ENCODE data around the gene GHRL. TPM values are rescaled to one million over a fixed set of nuclear protein-coding genes. Genes with fewer than 3 reads are reported as not detected.

The GHRL gene
- total RNA-seq, 1 donor from 2014 or later = 0.35 TPM

GRCh38 chr3:10286133-10286524, 6.6 kb downstream of the GHRL start:
- Mint-ChIP-seq H3K4me1 (no peaks in the 10 kb centered on the region), H3K27me3 (ENCODE audit: low read depth) (no peaks in the 10 kb centered on the region), H3K36me3 (ENCODE audit: low read depth) (no peaks in the 10 kb centered on the region), H3K27ac (ENCODE audit: unreplicated experiment) (no peak overlapping the region), H3K4me3 (no peak overlapping the region), H3K9me3 (no peaks in the 10 kb centered on the region)
- TF ChIP-seq CTCF (conservative IDR thresholded peaks at IDR 0.05) = no peak
- DNase-seq (ENCODE audit: low read depth, low spot score) = no peak

- Mint-ChIP-seq H3K36me3 (ENCODE audit: low read depth) (no peaks in the 10 kb centered on the region), H3K27me3 (ENCODE audit: low read depth) (no peaks in the 10 kb centered on the region), H3K4me3 (no peak overlapping the region), H3K9me3 (no peaks in the 10 kb centered on the region), H3K27ac (ENCODE audit: unreplicated experiment) (no peak overlapping the region), H3K4me1 (no peaks in the 10 kb centered on the region)
- no peak for DNase-seq (ENCODE audit: low read depth, low spot score)
- TF ChIP-seq CTCF (conservative IDR thresholded peaks at IDR 0.05) = no peak
Observed at GRCh38 chr3:10285272-10286132, 7.2 kb downstream of the GHRL start.

GRCh38 chr3:10284496-10284895, 8.3 kb downstream of the GHRL start:
- no peak overlapping the region for H3K4me3 Mint-ChIP-seq
- no peak for TF ChIP-seq CTCF (conservative IDR thresholded peaks at IDR 0.05)
- H3K36me3 Mint-ChIP-seq (ENCODE audit: low read depth) = no peaks in the 10 kb centered on the region
- no peaks in the 10 kb centered on the region for H3K4me1 Mint-ChIP-seq
- no peak overlapping the region for H3K27ac Mint-ChIP-seq (ENCODE audit: unreplicated experiment)
- H3K27me3 Mint-ChIP-seq (ENCODE audit: low read depth) = no peaks in the 10 kb centered on the region
- DNase-seq (ENCODE audit: low read depth, low spot score) = no peak
- H3K9me3 Mint-ChIP-seq = no peaks in the 10 kb centered on the region

GRCh38 chr3:10283638-10284037, 9.1 kb downstream of the GHRL start:
- Mint-ChIP-seq H3K9me3 (no peaks in the 10 kb centered on the region), H3K4me3 (no peak overlapping the region), H3K27ac (ENCODE audit: unreplicated experiment) (no peak overlapping the region), H3K27me3 (ENCODE audit: low read depth) (no peaks in the 10 kb centered on the region), H3K36me3 (ENCODE audit: low read depth) (peaks cover 2% of the 10 kb centered on the region), H3K4me1 (no peaks in the 10 kb centered on the region)
- TF ChIP-seq CTCF (conservative IDR thresholded peaks at IDR 0.05) = no peak
- DNase-seq (ENCODE audit: low read depth, low spot score) = no peak

- Mint-ChIP-seq H3K4me3 (no peak overlapping the region), H3K36me3 (ENCODE audit: low read depth) (peaks cover 2% of the 10 kb centered on the region), H3K27me3 (ENCODE audit: low read depth) (no peaks in the 10 kb centered on the region), H3K4me1 (no peaks in the 10 kb centered on the region), H3K9me3 (no peaks in the 10 kb centered on the region), H3K27ac (ENCODE audit: unreplicated experiment) (peak overlapping the region; percentile 14)
- TF ChIP-seq CTCF (conservative IDR thresholded peaks at IDR 0.05) = no peak
- DNase-seq (ENCODE audit: low read depth, low spot score) = no peak
Observed at GRCh38 chr3:10281951-10282350, 10.8 kb downstream of the GHRL start.
